T-helper 1 cell treated with Interleukin-12 subunit alpha and Interleukin-12 subunit beta and Interleukin-4 antibody, amounts not matched to agents 30 μg/mL and 1 μg/mL, for 36 hours (primary cell): ENCODE measurements around the gene IKBKG.
"Not testable (repeated sequence)": the region's sequence is repeated elsewhere in the genome, so short reads cannot be mapped to it uniquely, and the experiment has no call there.

ENCODE experiments used
- H3K27ac Mint-ChIP-seq: one replicate; pipeline ENCODE4 v1.8.0; 2021; ENCODE audit warnings: mild to moderate bottlenecking, mixed read lengths
- H3K27me3 Mint-ChIP-seq: one replicate; pipeline ENCODE4 v1.8.0; 2021; ENCODE audit warnings: low read depth, mixed read lengths
- H3K36me3 Mint-ChIP-seq: one replicate; pipeline ENCODE4 v1.8.0; 2021; ENCODE audit warnings: low read depth, mixed read lengths
- H3K4me1 Mint-ChIP-seq: one replicate; pipeline ENCODE4 v1.8.0; 2021; ENCODE audit warnings: low read depth, mixed read lengths
- H3K4me3 Mint-ChIP-seq: one replicate; pipeline ENCODE4 v1.8.0; 2021; ENCODE audit warnings: mild to moderate bottlenecking, moderate library complexity, mixed read lengths
- H3K9me3 Mint-ChIP-seq: one replicate; pipeline ENCODE4 v1.8.0; 2021; ENCODE audit warnings: mixed read lengths

IKBKG gene

DNA sequence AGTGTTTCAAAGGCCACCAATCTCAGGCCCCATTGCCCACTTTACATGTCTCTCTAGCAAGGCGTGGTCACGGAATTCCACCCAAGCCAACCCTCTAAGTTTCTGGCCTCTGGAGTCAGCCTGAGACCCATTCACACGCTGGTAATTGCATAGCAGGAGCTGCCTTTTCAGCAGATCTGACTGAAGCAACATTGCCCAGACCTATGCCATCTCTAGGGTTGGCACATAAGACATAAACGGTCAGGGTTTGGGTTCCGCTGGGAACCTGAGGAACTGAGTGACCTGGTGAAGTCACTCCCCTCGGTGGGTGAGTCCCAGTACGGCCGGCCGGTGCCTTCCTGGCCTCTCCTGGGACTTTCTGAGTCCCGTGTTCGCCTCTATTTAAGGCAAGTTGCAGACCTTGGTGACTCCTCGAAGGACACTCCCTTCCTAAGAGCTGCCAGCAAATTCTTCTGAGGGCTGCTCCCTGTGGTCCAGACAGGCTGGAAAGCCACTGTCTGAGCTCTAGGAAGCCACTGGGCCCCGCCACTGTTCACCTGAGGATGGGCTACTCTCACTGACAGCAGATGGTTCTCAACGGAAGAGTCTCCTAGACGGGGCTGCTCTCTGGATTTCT, 53.4 kb downstream of the IKBKG start:
- no peaks in the 10 kb centered on the region for H3K27me3 Mint-ChIP-seq
- peaks cover 2% of the 10 kb centered on the region for H3K4me1 Mint-ChIP-seq
- H3K9me3 Mint-ChIP-seq, result no peaks in the 10 kb centered on the region
- H3K4me3 Mint-ChIP-seq, result no peak overlapping the region
- H3K36me3 Mint-ChIP-seq, result no peaks in the 10 kb centered on the region
- no peak overlapping the region for H3K27ac Mint-ChIP-seq

DNA sequence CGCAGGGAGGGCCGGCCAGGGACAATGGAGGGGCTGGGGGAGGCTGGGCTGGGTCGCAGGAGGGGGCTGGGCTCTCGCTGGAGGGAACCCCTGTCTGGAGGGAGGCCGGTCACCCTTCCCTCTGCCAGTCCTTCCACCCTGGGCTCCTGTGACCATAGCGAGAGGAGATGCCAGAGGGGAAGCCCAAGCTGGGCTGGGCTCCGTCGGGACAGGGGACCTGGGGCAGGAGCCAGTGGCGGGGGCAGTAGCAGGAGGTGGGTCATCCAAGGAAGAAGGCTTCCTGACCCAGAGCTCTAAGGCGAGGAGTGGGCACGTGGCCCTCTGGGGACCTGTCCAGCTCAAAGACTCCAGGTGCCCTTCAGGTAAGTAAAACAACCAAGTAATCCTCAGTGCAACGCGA, 54.8 kb downstream of the IKBKG start:
- peaks cover 8% of the 10 kb centered on the region for H3K27me3 Mint-ChIP-seq
- no peak overlapping the region for H3K4me3 Mint-ChIP-seq

DNA sequence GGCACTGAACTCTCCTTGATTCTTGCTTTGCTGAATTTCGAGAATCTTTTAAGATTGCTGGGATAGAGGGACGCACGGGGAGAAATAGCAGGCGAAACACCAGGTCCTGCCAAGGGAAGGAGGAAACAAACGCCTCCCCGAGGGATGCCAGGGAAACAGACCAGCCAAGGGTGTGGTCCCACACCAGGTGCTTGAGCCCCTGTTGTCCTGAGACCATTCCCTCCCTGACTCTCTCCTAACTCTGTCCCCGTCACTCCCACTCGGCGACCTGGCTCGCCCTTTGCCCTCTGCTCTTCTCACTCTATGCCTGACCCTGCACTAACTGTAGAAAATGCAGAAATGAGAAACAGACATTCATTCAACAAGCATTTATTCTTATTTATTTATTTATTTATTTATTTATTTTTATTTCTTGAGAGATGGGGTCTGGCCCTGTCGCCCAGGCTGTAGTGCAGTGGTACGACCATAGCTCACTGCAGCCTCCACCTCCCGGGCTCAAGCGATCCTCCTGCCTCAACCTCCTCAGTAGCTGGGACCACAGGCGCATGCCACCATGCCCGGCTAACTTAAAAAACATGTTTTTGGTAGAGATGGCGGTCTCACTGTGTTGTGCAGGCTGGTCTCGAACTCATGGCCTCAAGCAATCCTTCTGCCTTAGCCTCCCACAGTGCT, 55.5 kb downstream of the IKBKG start:
- Mint-ChIP-seq H3K4me1 (peaks cover 7% of the 10 kb centered on the region), H3K36me3 (no peaks in the 10 kb centered on the region), H3K27me3 (peaks cover 8% of the 10 kb centered on the region), H3K27ac (no peak overlapping the region), H3K9me3 (no peaks in the 10 kb centered on the region), H3K4me3 (no peak overlapping the region)

More for the DNA sequence above, 54.8 kb downstream of the IKBKG start:
- Mint-ChIP-seq H3K4me1 (peaks cover 7% of the 10 kb centered on the region), H3K27ac (no peak overlapping the region), H3K36me3 (no peaks in the 10 kb centered on the region), H3K9me3 (no peaks in the 10 kb centered on the region)

DNA sequence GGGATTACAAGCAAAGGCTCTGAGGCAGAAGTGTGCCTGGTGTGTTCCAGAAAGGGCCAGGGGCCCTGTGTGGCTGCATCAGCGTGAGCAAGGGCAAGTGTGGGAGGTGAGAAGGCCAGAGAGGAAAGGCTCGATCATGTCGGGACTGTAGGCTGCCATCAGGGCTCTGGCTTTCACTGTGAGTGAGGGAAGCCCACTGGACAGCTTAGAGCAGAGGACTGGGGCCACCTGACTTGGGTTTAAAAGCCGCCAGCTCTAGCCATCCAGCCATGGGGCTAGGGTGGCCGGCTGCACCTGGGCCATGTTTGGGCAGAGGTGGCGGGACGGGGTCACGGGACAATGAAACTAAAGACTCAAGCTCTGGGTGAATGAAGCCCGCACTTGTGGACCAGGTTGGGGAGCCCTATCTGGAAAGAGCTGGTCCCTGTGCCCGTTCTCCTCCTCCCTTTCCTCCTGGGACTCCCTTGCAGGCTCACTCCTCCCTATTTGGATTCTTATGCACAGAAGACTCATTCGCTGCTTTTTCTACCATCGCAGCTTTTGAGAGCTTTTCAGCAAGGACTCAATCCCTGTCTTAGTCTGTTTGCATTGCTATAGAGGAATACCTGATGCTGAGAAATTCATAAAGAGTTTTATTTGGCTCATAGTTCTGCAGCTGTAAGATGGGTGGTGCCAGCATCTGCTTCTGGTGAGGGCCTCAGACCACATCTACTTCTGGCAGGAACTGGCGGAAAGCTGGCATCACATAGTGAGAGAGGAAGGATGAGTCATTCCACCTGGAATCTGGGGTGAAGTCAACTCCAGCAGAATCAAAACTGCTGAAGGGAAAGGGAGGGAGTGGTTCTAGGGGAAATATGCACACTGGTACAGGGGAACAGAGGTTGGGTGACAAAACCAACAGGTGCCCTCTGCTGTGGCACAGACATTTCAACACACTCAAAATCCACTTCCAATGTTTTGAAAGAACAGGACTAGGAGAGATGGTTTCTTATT, 56.3 kb downstream of the IKBKG start:
- Mint-ChIP-seq H3K36me3 (no peaks in the 10 kb centered on the region), H3K4me1 (peaks cover 7% of the 10 kb centered on the region), H3K27me3 (peaks cover 8% of the 10 kb centered on the region), H3K27ac (no peak overlapping the region), H3K9me3 (no peaks in the 10 kb centered on the region), H3K4me3 (no peak overlapping the region)

DNA sequence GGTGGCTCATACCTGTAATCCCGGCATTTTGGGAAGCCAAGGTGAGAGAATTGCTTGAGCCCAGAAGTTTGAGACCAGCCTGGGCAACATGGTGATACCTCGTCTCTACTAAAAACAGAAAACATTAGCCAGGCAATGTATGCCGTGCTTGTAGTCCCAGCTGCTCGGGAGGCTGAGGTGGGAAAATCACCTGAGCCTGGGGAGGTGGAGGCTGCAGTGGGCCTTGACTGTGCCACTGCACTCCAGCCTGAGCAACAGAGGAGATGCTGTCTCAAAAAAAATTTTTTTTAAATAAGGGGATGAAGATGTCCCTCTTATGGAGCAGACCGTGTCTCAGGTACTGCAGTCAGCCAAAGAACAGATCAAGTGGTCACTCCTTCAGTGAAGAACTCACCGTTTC, 58.1 kb downstream of the IKBKG start:
- H3K27ac Mint-ChIP-seq, result no peak overlapping the region
- H3K36me3 Mint-ChIP-seq, result no peaks in the 10 kb centered on the region
- H3K4me3 Mint-ChIP-seq, result no peak overlapping the region
- H3K27me3 Mint-ChIP-seq, result peaks cover 8% of the 10 kb centered on the region
- peaks cover 7% of the 10 kb centered on the region for H3K4me1 Mint-ChIP-seq
- no peaks in the 10 kb centered on the region for H3K9me3 Mint-ChIP-seq

DNA sequence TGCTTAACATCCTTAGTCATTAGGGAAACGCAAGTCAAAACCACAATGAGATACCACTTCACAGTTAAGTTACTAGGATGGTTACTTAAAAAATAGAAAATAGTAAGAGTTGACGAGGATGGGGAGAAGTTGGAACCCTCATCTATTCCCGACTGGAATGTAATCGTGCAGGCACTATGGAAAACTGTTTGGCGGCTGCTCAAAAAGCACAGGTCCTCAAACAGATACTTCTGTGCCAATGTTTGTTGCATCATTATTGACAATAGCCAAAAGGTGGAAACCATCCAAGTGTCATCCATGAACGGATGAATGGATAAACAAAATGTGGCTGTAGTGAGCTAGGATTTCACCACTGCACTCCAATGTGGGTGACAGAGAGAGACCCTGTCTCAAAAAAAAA, 60.0 kb downstream of the IKBKG start:
- Mint-ChIP-seq H3K27me3 (peaks cover 8% of the 10 kb centered on the region), H3K4me1 (peaks cover 7% of the 10 kb centered on the region), H3K4me3 (no peak overlapping the region), H3K36me3 (no peaks in the 10 kb centered on the region), H3K9me3 (no peaks in the 10 kb centered on the region), H3K27ac (no peak overlapping the region)

DNA sequence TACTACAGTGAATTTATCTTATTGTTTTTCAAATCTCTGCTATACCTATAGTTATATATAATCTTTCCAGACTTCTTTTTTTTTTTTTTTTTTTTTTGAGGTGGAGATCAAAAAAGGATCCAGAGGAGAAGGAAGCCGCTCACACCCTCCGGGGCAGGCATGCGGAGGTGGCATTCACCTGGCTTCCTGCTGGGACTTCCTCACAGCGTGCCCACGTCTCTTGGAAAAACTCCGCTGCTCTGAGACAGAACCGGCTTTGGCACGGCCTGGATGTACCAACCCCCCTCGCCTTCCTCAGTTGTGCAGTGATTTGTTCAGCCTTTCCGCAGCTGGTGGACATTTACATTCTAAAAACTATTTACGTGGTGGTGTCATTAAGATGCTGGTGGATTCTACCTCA, 60.6 kb downstream of the IKBKG start:
- not testable (repeated sequence) for H3K9me3 Mint-ChIP-seq, H3K36me3 Mint-ChIP-seq, H3K27ac Mint-ChIP-seq, H3K27me3 Mint-ChIP-seq, H3K4me1 Mint-ChIP-seq, H3K4me3 Mint-ChIP-seq

DNA sequence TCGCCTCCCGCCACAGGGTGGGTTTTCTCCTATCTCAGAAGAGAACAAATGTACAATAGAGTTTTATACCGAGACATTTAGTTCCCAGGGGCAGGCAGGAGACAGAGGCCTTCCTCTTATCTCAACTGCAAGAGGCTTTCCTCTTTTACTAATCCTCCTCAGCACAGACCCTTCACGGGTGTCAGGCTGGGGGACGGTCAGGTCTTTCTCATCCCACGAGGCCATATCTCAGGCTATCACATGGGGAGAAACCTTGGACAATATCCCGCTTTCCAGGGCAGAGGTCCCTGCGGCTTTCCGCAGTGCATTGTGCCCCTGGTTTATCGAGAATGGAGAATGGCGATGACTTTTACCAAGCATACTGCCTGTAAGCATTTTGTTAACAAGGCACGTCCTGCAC, 61.4 kb downstream of the IKBKG start:
- H3K27me3 Mint-ChIP-seq, H3K4me1 Mint-ChIP-seq, H3K36me3 Mint-ChIP-seq, H3K27ac Mint-ChIP-seq, H3K4me3 Mint-ChIP-seq, H3K9me3 Mint-ChIP-seq: not testable (repeated sequence)

DNA sequence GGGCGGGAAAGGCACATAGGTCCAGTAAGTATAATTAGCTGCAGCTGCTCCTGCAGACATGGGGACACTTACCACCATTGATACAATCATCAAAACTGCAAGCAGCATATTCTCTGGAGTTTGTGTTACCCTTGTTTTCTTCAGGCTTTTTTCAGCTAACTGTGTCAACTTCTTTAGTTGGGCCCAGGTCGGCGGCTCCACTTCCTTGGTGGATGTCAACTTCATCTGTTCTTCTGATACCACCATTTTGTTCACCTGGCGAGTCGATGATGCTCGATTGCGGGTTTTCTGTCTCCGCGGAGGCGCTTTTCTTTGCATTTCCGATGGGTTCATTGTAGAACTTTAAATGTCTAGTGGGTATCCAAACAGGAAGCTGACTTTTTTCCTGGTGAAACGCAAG, 63.7 kb downstream of the IKBKG start:
- H3K9me3 Mint-ChIP-seq, H3K36me3 Mint-ChIP-seq, H3K4me1 Mint-ChIP-seq, H3K4me3 Mint-ChIP-seq, H3K27ac Mint-ChIP-seq, H3K27me3 Mint-ChIP-seq: not testable (repeated sequence)

DNA sequence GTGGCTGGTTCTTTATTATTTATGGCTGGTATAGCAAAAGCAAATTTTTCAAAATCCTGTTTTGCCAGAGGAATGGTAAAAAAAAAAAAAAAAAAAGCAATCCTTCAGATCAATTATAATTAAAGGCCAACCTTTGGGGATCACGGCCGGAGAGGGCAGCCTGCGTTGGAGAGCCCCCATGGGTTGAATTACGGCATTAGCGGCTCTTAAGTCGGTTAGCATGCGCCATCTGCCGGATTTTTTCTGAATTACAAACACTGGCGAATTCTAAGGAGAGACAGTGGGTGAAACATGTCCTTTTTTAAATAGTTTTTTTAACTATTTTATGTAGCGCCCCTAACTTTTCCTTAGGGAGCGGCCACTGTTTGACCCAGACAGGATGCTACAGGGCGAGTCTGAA, 66.2 kb downstream of the IKBKG start:
- H3K27me3 Mint-ChIP-seq, H3K4me3 Mint-ChIP-seq, H3K4me1 Mint-ChIP-seq, H3K27ac Mint-ChIP-seq, H3K36me3 Mint-ChIP-seq, H3K9me3 Mint-ChIP-seq: not testable (repeated sequence)
